ENCODE results near the gene POLR1E.

Gene POLR1E

GRCh38 chr9:37521111-37521510 lies 35.4 kb downstream of the POLR1E start:
- TF ChIP-seq CTCF (IDR thresholded peaks at IDR 0.05; ENCODE audit: insufficient read depth, low read depth, low read length, missing control alignments): no peak
- no peak for DNase-seq (ENCODE audit: low read depth)
- no peak overlapping the region for H3K4me3 ChIP-seq (ENCODE audit: low read length)

- no peak overlapping the region for H3K4me3 ChIP-seq (ENCODE audit: low read length)
- no peak for DNase-seq (ENCODE audit: low read depth)
- TF ChIP-seq CTCF (IDR thresholded peaks at IDR 0.05; ENCODE audit: insufficient read depth, low read depth, low read length, missing control alignments): no peak
Observed at GRCh38 chr9:37522971-37523370, 37.2 kb downstream of the POLR1E start.

- no peak for DNase-seq (ENCODE audit: low read depth)
- no peak overlapping the region for H3K4me3 ChIP-seq (ENCODE audit: low read length)
- no peak for TF ChIP-seq CTCF (IDR thresholded peaks at IDR 0.05; ENCODE audit: insufficient read depth, low read depth, low read length, missing control alignments)
Observed at GRCh38 chr9:37523916-37524315, 38.2 kb downstream of the POLR1E start.

- peak; percentile 92 for DNase-seq (ENCODE audit: low read depth)
- TF ChIP-seq CTCF (IDR thresholded peaks at IDR 0.05; ENCODE audit: insufficient read depth, low read depth, low read length, missing control alignments): no peak
- H3K4me3 ChIP-seq (ENCODE audit: low read length): no peak overlapping the region
Observed at GRCh38 chr9:37528652-37529471, 43.1 kb downstream of the POLR1E start.

GRCh38 chr9:37531699-37532098 lies 46.0 kb downstream of the POLR1E start:
- TF ChIP-seq CTCF (IDR thresholded peaks at IDR 0.05; ENCODE audit: insufficient read depth, low read depth, low read length, missing control alignments): no peak
- H3K4me3 ChIP-seq (ENCODE audit: low read length): no peak overlapping the region
- DNase-seq (ENCODE audit: low read depth): no peak

- DNase-seq (ENCODE audit: low read depth): no peak
- TF ChIP-seq CTCF (IDR thresholded peaks at IDR 0.05; ENCODE audit: insufficient read depth, low read depth, low read length, missing control alignments): no peak
- no peak overlapping the region for H3K4me3 ChIP-seq (ENCODE audit: low read length)
Observed at GRCh38 chr9:37534412-37534811, 48.7 kb downstream of the POLR1E start.

GRCh38 chr9:37534901-37535300 lies 49.2 kb downstream of the POLR1E start:
- TF ChIP-seq CTCF (IDR thresholded peaks at IDR 0.05; ENCODE audit: insufficient read depth, low read depth, low read length, missing control alignments): no peak
- no peak for DNase-seq (ENCODE audit: low read depth)
- H3K4me3 ChIP-seq (ENCODE audit: low read length): no peak overlapping the region

All from epithelial cell of esophagus (primary cell).